ENCODE results near the gene SFTPA1. TPM values are rescaled to one million over a fixed set of nuclear protein-coding genes. Genes with fewer than 3 reads are reported as not detected.
"Not testable (repeated sequence)": the region's sequence is repeated elsewhere in the genome, so short reads cannot be mapped to it uniquely, and the experiment has no call there.

Gene SFTPA1
- polyA plus RNA-seq, 2 of the 4 experiments (the other 2 are of a cell fraction) = not detected

- no peak overlapping the region for H3K27ac ChIP-seq
- CTCF ChIA-PET = interaction anchor here (1.0 kb wide), 1 partner anchor 30 kb away, joined by 3 read pairs; no protein-coding TSS in a partner anchor
- ATAC-seq (no peak), FAIRE-seq (no peak), DNase-seq (ENCODE audit: low read depth in 1 of 2, low spot score in 1 of 2) (no peak)
- no peaks in the 10 kb centered on the region for H3K4me1 ChIP-seq
- H3K4me3 ChIP-seq = no peak overlapping the region
- POLR2A ChIA-PET = no interaction called here
- H3K4me2 ChIP-seq = no peak overlapping the region
- WGBS (ENCODE audit: missing lambda C conversion rate) = 35% methylated on average over 3 of the region's 3 CpGs
- no peaks in the 10 kb centered on the region for H3K9me3 ChIP-seq
- TF ChIP-seq HDAC2 (IDR thresholded peaks at IDR 0.05) (no peak), KDM1A (IDR thresholded peaks at IDR 0.05; ENCODE audit: low read depth) (no peak), FOXS1 (CRISPR knock-in tag; IDR thresholded peaks at IDR 0.05) (no peak)
Measured at GRCh38 chr10:79615577-79615976, 4.8 kb downstream of the SFTPA1 start.

- H3K4me1 ChIP-seq = no peaks in the 10 kb centered on the region
- no peak overlapping the region for H3K4me3 ChIP-seq
- ChIA-PET POLR2A (no interaction called here), CTCF (interaction anchor here (1.0 kb wide), 1 partner anchor 31 kb away, joined by 3 read pairs; no protein-coding TSS in a partner anchor)
- no peak overlapping the region for H3K27ac ChIP-seq
- FAIRE-seq = no peak
- no peak for ATAC-seq
- 58% methylated on average over 1 of the region's 1 CpG for WGBS (ENCODE audit: missing lambda C conversion rate)
- TF ChIP-seq RAD21 (conservative IDR thresholded peaks at IDR 0.05 in 1 of 2, IDR thresholded peaks at IDR 0.05 in 1 of 2) = no peak
- no peak for TF ChIP-seq TP53 (CRISPR knock-in tag; IDR thresholded peaks at IDR 0.05)
- TF ChIP-seq POLR2AphosphoS2 (conservative IDR thresholded peaks at IDR 0.05; ENCODE audit: low read length) = no peak
- no peak for TF ChIP-seq CBX8 (IDR thresholded peaks at IDR 0.05)
- no peak for TF ChIP-seq GATA3 (IDR thresholded peaks at IDR 0.05; ENCODE audit: borderline replicate concordance)
- no peak for TF ChIP-seq MAZ (IDR thresholded peaks at IDR 0.05; ENCODE audit: borderline replicate concordance, low read depth, low read length)
- no peak for TF ChIP-seq ZC3H11A (IDR thresholded peaks at IDR 0.05)
- no peak for TF ChIP-seq EHMT2 (IDR thresholded peaks at IDR 0.05; ENCODE audit: low read depth)
- no peak for TF ChIP-seq CTCF (IDR thresholded peaks at IDR 0.05)
- no peak for TF ChIP-seq ELK1 (IDR thresholded peaks at IDR 0.05; ENCODE audit: low read depth, low read length)
- TF ChIP-seq POLR2A (IDR thresholded peaks at IDR 0.05; ENCODE audit: low read length) = no peak
- no peak for TF ChIP-seq RNF2 (IDR thresholded peaks at IDR 0.05; ENCODE audit: borderline replicate concordance, low read depth)
- TF ChIP-seq ZFP36 (IDR thresholded peaks at IDR 0.05; ENCODE audit: borderline replicate concordance, partially characterized antibody) = no peak
- no peak for TF ChIP-seq E2F6 (IDR thresholded peaks at IDR 0.05; ENCODE audit: borderline replicate concordance, low read depth)
- TF ChIP-seq JUNB (IDR thresholded peaks at IDR 0.05) = no peak
- H3K9me3 ChIP-seq = no peaks in the 10 kb centered on the region
- no peak overlapping the region for H3K4me2 ChIP-seq
- DNase-seq (ENCODE audit: low read depth in 1 of 2, low spot score in 1 of 2) = no peak
Measured at GRCh38 chr10:79616164-79616563, 5.4 kb downstream of the SFTPA1 start.

GRCh38 chr10:79623663-79624062, 12.9 kb downstream of the SFTPA1 start:
- CTCF ChIA-PET; H3K4me3 ChIP-seq; DNase-seq (ENCODE audit: low read depth in 1 of 2, low spot score in 1 of 2); ATAC-seq; H3K4me2 ChIP-seq; H3K4me1 ChIP-seq; FAIRE-seq; H3K9me3 ChIP-seq; POLR2A ChIA-PET; H3K27ac ChIP-seq: not testable (repeated sequence)

- Histone ChIP-seq H3K4me1 (0 out of 3 replicates have a peak, but pooled peaks cover 2% of the 10 kb centered on the region), H3K4me2 (no peak overlapping the region), H3K27ac (no peak overlapping the region), H3K9me3 (peaks cover 9% of the 10 kb centered on the region; the same call in 1 of the 3 replicates), H3K4me3 (no peak overlapping the region)
- DNase-seq (ENCODE audit: low read depth in 1 of 2, low spot score in 1 of 2) = no peak
- 20% methylated on average over 2 of the region's 2 CpGs for WGBS (ENCODE audit: missing lambda C conversion rate)
- CTCF ChIA-PET = no interaction called here
- POLR2A ChIA-PET = no interaction called here
- FAIRE-seq = no peak
- no peak for ATAC-seq
- TF ChIP-seq HDAC2 (IDR thresholded peaks at IDR 0.05) (no peak), USF2 (IDR thresholded peaks at IDR 0.05) (no peak), PHF8 (IDR thresholded peaks at IDR 0.05; ENCODE audit: borderline replicate concordance, low read depth) (no peak), PBX3 (IDR thresholded peaks at IDR 0.05) (no peak), FOSL2 (IDR thresholded peaks at IDR 0.05) (no peak), FOSL2 (CRISPR knock-in tag; IDR thresholded peaks at IDR 0.05) (no peak), JUN (IDR thresholded peaks at IDR 0.05) (no peak), FOSB (CRISPR knock-in tag; IDR thresholded peaks at IDR 0.05) (no peak), ESRRA (IDR thresholded peaks at IDR 0.05; ENCODE audit: borderline replicate concordance, low read length) (no peak), CBX2 (IDR thresholded peaks at IDR 0.05; ENCODE audit: borderline replicate concordance, low read depth) (no peak), CHD4 (IDR thresholded peaks at IDR 0.05; ENCODE audit: borderline replicate concordance) (no peak), HEYL (CRISPR knock-in tag; IDR thresholded peaks at IDR 0.05) (no peak)
Measured at GRCh38 chr10:79627075-79627474, 16.3 kb downstream of the SFTPA1 start.

Data from A549 (cell line).